ENCODE data around the gene DLG1.

Gene DLG1

DNA sequence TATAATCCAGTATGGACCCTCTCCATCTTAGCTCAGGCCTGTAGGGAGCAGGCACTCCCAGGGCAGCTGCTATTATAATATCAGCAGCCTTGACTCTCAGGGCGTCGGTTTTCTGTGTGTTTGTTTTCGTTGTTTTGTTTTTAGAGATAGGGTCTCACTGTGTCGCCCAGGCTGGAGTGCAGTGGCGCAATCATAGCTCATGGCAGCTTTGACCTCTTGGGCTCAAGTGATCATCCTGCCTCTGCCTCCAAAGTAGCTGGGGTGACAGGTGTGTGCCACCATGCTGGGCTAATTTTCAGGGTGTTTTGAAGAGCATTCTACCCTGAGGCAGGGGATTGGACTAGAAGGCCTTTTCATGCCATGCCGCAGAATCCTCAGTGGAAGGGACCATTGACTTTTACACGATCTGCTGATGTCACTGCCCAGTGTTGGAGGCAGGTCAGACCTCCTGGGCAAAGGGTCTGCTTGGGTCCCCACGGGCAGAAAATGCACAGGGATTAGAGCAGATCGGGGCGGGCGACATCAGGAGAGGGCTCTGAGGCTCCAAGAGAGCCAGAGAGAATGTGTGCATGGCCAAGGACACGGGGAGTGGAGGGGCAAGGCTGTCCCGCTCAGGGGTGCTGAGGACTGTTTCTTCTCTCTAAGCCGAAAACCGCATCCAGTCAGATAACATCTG is 276.5 kb downstream of the DLG1 start:
- Mint-ChIP-seq H3K9me3 (no peaks in the 10 kb centered on the region), H3K4me3 (no peak overlapping the region), H3K4me1 (peaks cover 44% of the 10 kb centered on the region), H3K27ac (peak overlapping the region; percentile 90), H3K27me3 (peaks cover 26% of the 10 kb centered on the region), H3K36me3 (peaks cover 25% of the 10 kb centered on the region)
- no peak for ATAC-seq

- Mint-ChIP-seq H3K4me3 (no peak overlapping the region), H3K36me3 (peaks cover 19% of the 10 kb centered on the region), H3K4me1 (peaks cover 44% of the 10 kb centered on the region), H3K27ac (peak overlapping the region; percentile 41), H3K27me3 (peaks cover 21% of the 10 kb centered on the region), H3K9me3 (no peaks in the 10 kb centered on the region)
- no peak for ATAC-seq
Measured at GRCh38 chr3:197021231-197021630, 277.2 kb downstream of the DLG1 start.

- Mint-ChIP-seq H3K27me3 (peaks cover 12% of the 10 kb centered on the region), H3K4me3 (no peak overlapping the region), H3K4me1 (peaks cover 32% of the 10 kb centered on the region), H3K27ac (no peak overlapping the region), H3K36me3 (peaks cover 2% of the 10 kb centered on the region), H3K9me3 (no peaks in the 10 kb centered on the region)
- ATAC-seq = no peak
Measured at GRCh38 chr3:197019535-197019934, 278.9 kb downstream of the DLG1 start.

GRCh38 chr3:197019021-197019420 is 279.4 kb downstream of the DLG1 start:
- Mint-ChIP-seq H3K9me3 (no peaks in the 10 kb centered on the region), H3K36me3 (no peaks in the 10 kb centered on the region), H3K4me3 (no peak overlapping the region), H3K27me3 (peaks cover 9% of the 10 kb centered on the region), H3K4me1 (peaks cover 28% of the 10 kb centered on the region), H3K27ac (no peak overlapping the region)
- no peak for ATAC-seq

- Mint-ChIP-seq H3K36me3 (no peaks in the 10 kb centered on the region), H3K27me3 (peaks cover 9% of the 10 kb centered on the region), H3K4me1 (peaks cover 8% of the 10 kb centered on the region), H3K27ac (no peak overlapping the region), H3K4me3 (no peak overlapping the region), H3K9me3 (no peaks in the 10 kb centered on the region)
- no peak for ATAC-seq
Measured at GRCh38 chr3:197017003-197017402, 281.4 kb downstream of the DLG1 start.

GRCh38 chr3:197015790-197016736 is 282.3 kb downstream of the DLG1 start:
- peak; percentile 32 for ATAC-seq
- Mint-ChIP-seq H3K27ac (no peak overlapping the region), H3K36me3 (no peaks in the 10 kb centered on the region), H3K4me3 (no peak overlapping the region), H3K27me3 (peaks cover 12% of the 10 kb centered on the region), H3K4me1 (peaks cover 1% of the 10 kb centered on the region), H3K9me3 (no peaks in the 10 kb centered on the region)

DNA sequence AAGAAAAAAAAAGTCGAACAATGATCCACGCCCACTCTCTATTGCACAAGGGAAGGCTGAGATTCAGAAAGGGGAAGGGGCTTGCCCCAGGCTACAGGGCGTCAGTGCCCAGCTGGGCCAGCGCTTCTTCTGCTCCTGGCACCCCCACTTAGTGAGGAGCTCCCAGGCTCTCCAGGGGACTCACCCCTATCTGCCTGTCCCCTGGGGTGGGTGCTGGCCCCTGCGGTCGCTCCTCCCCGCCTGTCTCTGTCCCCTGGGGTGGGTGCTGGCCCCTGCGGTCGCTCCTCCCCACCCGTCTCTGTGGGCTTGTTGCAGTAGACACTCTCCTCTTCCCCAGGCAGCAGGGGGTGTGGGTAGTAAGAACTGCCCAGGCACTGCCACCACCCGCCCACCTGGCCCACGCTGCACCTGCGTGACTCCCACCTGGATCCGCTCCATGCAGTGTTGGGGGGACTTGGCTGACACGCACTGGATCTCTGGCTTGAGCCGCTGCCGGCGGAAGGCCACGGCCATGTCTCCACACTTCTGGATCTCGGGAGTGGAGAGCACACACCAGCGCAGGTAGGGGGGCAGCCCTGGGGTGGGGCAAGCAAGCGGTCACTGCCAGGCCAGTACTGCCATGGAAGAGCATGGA is 283.4 kb downstream of the DLG1 start:
- Mint-ChIP-seq H3K36me3 (no peaks in the 10 kb centered on the region), H3K27me3 (peaks cover 22% of the 10 kb centered on the region), H3K27ac (no peak overlapping the region), H3K4me3 (no peak overlapping the region), H3K4me1 (peaks cover 6% of the 10 kb centered on the region), H3K9me3 (no peaks in the 10 kb centered on the region)
- ATAC-seq = peak; percentile 31

- no peaks in the 10 kb centered on the region for H3K9me3 Mint-ChIP-seq
- no peaks in the 10 kb centered on the region for H3K36me3 Mint-ChIP-seq
- peaks cover 6% of the 10 kb centered on the region for H3K4me1 Mint-ChIP-seq
- H3K27me3 Mint-ChIP-seq = peaks cover 28% of the 10 kb centered on the region
- no peak for ATAC-seq
- H3K4me3 Mint-ChIP-seq = no peak overlapping the region
- H3K27ac Mint-ChIP-seq = no peak overlapping the region
Measured at GRCh38 chr3:197014024-197014423, 284.4 kb downstream of the DLG1 start.

DNA sequence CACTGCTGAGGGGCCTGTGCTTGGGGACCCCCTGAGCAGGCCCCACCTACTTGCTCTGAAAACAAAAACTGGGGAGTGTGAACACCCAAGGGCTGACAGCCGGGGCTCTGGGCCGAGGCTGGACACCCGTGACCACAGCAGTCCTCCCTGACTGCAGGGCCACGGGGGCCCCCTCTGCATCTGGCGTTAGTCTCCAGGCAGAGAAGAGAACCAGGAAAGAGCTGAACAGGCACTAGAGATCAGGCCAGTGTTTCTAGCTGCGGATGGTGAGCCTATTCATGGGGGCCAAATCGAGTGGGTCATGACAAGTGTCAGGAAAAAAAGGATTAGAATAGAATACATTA is 285.9 kb downstream of the DLG1 start:
- Mint-ChIP-seq H3K27me3 (peaks cover 32% of the 10 kb centered on the region), H3K27ac (no peak overlapping the region), H3K4me1 (peaks cover 6% of the 10 kb centered on the region), H3K4me3 (no peak overlapping the region), H3K36me3 (no peaks in the 10 kb centered on the region), H3K9me3 (no peaks in the 10 kb centered on the region)
- ATAC-seq = no peak

- Mint-ChIP-seq H3K4me3 (no peak overlapping the region), H3K27me3 (peaks cover 32% of the 10 kb centered on the region), H3K27ac (peak overlapping the region; percentile 31), H3K36me3 (no peaks in the 10 kb centered on the region), H3K9me3 (no peaks in the 10 kb centered on the region), H3K4me1 (peaks cover 6% of the 10 kb centered on the region)
- no peak for ATAC-seq
Measured at GRCh38 chr3:197011780-197012539, 286.5 kb downstream of the DLG1 start.

DNA sequence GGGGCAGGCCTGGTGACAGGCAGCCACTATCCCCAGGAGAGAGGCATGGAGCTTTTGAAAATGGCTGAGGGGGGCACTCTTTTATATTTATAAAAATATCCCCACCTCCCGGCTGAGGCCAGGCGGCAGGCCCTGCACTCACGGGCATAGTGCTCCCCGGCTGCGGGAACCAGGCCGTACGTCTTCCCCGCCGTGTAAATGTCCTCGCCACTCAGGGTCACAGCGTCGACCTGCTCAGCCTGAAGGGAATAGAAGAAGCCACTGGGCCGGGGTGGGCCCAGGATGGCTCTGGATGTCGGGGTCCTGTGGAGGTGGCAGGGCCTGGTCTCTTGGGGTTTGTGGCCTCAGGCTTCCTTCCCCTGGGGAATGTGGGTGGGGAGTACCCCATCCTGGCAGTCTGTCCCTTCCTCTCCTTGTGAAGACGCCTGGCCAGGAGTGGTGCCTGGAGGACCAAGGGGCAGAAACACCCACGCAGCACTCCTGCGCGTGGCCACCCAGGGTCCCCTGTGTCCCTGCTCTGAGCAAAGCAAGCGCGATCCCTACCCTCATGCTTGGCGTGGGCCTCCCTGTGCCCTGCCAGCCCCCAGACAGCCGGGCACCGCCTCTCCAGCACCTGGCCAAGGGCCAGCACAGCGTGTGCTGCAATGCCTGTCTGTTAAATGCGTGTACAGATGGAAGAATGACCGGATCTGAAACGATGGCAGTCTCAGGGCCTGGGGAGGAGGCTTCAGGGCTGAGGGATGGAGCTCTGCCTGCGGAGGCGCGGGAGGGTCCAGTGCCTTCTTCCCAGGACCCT is 287.7 kb downstream of the DLG1 start:
- peaks cover 39% of the 10 kb centered on the region for H3K27me3 Mint-ChIP-seq
- H3K36me3 Mint-ChIP-seq = peaks cover 5% of the 10 kb centered on the region
- no peak overlapping the region for H3K4me3 Mint-ChIP-seq
- peaks cover 6% of the 10 kb centered on the region for H3K4me1 Mint-ChIP-seq
- H3K9me3 Mint-ChIP-seq = no peaks in the 10 kb centered on the region
- ATAC-seq = no peak
- peak overlapping the region; percentile 31 for H3K27ac Mint-ChIP-seq

DNA sequence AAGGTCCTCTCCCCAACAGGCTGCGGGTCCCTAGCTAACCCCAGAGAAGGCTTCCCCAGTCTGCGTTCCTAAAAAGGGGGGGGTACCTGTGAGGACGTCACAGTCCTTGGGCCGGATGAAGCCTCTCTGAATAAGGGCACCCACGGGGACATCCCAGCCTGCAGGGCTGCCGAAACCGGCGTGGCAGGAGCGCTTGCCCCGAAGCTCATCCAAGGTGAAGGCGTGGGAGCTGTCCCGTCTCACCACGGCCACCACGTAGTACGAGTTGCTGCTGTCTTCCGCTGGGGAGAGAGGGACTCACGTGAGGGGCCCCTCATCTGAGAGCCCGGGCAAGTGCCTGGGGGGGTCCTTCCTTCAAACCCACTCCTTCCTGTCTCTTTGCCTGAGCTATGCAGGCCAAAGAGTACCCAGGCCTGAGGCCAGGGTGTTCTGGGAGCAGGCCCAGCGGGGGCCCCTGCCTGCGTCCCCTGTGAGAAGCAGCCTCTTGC is 288.8 kb downstream of the DLG1 start:
- no peak overlapping the region for H3K4me3 Mint-ChIP-seq
- H3K9me3 Mint-ChIP-seq = no peaks in the 10 kb centered on the region
- H3K4me1 Mint-ChIP-seq = peaks cover 7% of the 10 kb centered on the region
- peaks cover 14% of the 10 kb centered on the region for H3K36me3 Mint-ChIP-seq
- H3K27me3 Mint-ChIP-seq = peaks cover 42% of the 10 kb centered on the region
- no peak overlapping the region for H3K27ac Mint-ChIP-seq
- no peak for ATAC-seq

- no peak for ATAC-seq
- H3K36me3 Mint-ChIP-seq = peaks cover 14% of the 10 kb centered on the region
- no peaks in the 10 kb centered on the region for H3K9me3 Mint-ChIP-seq
- peaks cover 16% of the 10 kb centered on the region for H3K4me1 Mint-ChIP-seq
- no peak overlapping the region for H3K4me3 Mint-ChIP-seq
- H3K27ac Mint-ChIP-seq = no peak overlapping the region
- H3K27me3 Mint-ChIP-seq = peaks cover 44% of the 10 kb centered on the region
Measured at GRCh38 chr3:197008436-197009209, 289.8 kb downstream of the DLG1 start.

GRCh38 chr3:197007953-197008352 is 290.5 kb downstream of the DLG1 start:
- peaks cover 44% of the 10 kb centered on the region for H3K27me3 Mint-ChIP-seq
- H3K27ac Mint-ChIP-seq = no peak overlapping the region
- H3K9me3 Mint-ChIP-seq = no peaks in the 10 kb centered on the region
- H3K4me1 Mint-ChIP-seq = peaks cover 17% of the 10 kb centered on the region
- H3K36me3 Mint-ChIP-seq = peaks cover 14% of the 10 kb centered on the region
- H3K4me3 Mint-ChIP-seq = no peak overlapping the region
- ATAC-seq = no peak

Data from stimulated activated memory B cell treated with anti-CD40 and anti-IgM and Interleukin-4, amounts not matched to agents 10 μg/mL and 1 μg/mL and 100 μg/mL, for 72 hours (primary cell).